Neural progenitor cell (in vitro differentiated cells): ENCODE data around the gene BPIFB6. TPM values are rescaled to one million over a fixed set of nuclear protein-coding genes. Genes with fewer than 3 reads are reported as not detected.

Source experiments
- DNase-seq: peaks from one replicate; pipeline ENCODE4 v3.0.0-alpha.2; 2016; ENCODE audit warnings: low spot score
- H2AFZ ChIP-seq: fragments of 200-600 bp; sonication (generic); replicated peaks from 2 replicates; pipeline ENCODE4 v1.6.1; 2016; ENCODE audit warnings: antibody characterized with exemption
- H3F3A ChIP-seq: fragments of 200-600 bp; sonication (generic); 2 replicates; pipeline ENCODE4 v1.6.1; 2016; ENCODE audit warnings: antibody characterized with exemption, low read depth
- H3K27ac ChIP-seq: fragments of 200-600 bp; sonication (generic); 2 replicates; pipeline ENCODE4 v1.5.1; 2016; ENCODE audit warnings: mild to moderate bottlenecking
- H3K27me3 ChIP-seq: fragments of 200-600 bp; sonication (generic); 2 replicates; pipeline ENCODE4 v1.6.1; 2016; ENCODE audit warnings: mild to moderate bottlenecking, moderate library complexity
- H3K36me3 ChIP-seq: fragments of 200-600 bp; sonication (generic); 2 replicates; pipeline ENCODE4 v1.5.1; 2016
- H3K4me1 ChIP-seq: fragments of 200-600 bp; sonication (generic); 2 replicates; pipeline ENCODE4 v1.6.1; 2016; ENCODE audit warnings: mixed run types
- H3K4me2 ChIP-seq: fragments of 200-600 bp; sonication (generic); 2 replicates; pipeline ENCODE4 v1.6.1; 2016
- H3K4me3 ChIP-seq: fragments of 200-600 bp; sonication (generic); 2 replicates; pipeline ENCODE4 v1.5.1; 2016
- H3K79me2 ChIP-seq: fragments of 200-600 bp; sonication (generic); 2 replicates; pipeline ENCODE4 v1.6.1; 2016; ENCODE audit warnings: low read depth
- H3K9ac ChIP-seq: fragments of 200-600 bp; sonication (generic); 2 replicates; pipeline ENCODE4 v1.6.1; 2016
- H3K9me3 ChIP-seq: fragments of 200-600 bp; sonication (generic); 2 replicates; pipeline ENCODE4 v1.5.1; 2016; ENCODE audit warnings: low read depth
- H4K20me1 ChIP-seq: fragments of 200-600 bp; sonication (generic); 2 replicates; pipeline ENCODE4 v1.6.1; 2016; ENCODE audit warnings: low read depth
- H3K27ac Mint-ChIP-seq: 3 replicates; pipeline ENCODE4 v1.8.0; 2021; ENCODE audit warnings: mixed read lengths
- H3K27me3 Mint-ChIP-seq: 2 replicates; pipeline ENCODE4 v1.8.0; 2022; ENCODE audit warnings: low read depth, mild to moderate bottlenecking, inconsistent platforms, moderate library complexity, mixed read lengths; ENCODE audit not compliant: insufficient read depth
- H3K36me3 Mint-ChIP-seq: 3 replicates; pipeline ENCODE4 v1.8.0; 2021; ENCODE audit warnings: mixed read lengths
- H3K4me1 Mint-ChIP-seq: 3 replicates; pipeline ENCODE4 v1.8.0; 2021; ENCODE audit warnings: mixed read lengths
- H3K4me3 Mint-ChIP-seq: 3 replicates; pipeline ENCODE4 v1.8.0; 2021; ENCODE audit warnings: mild to moderate bottlenecking, moderate library complexity, mixed read lengths
- H3K9me3 Mint-ChIP-seq: 3 replicates; pipeline ENCODE4 v1.8.0; 2020; ENCODE audit warnings: mixed read lengths
- EZH2 ChIP-seq: fragments of 200-600 bp; sonication (generic); IDR thresholded peaks from 2 replicates; pipeline ENCODE4 v1.6.1; 2017; ENCODE audit warnings: antibody characterized with exemption, mild to moderate bottlenecking, moderate library complexity
- EZH2phosphoT487 ChIP-seq: fragments of 200-600 bp; sonication (generic); IDR thresholded peaks from 2 replicates; pipeline ENCODE4 v1.6.1; 2017; ENCODE audit warnings: antibody characterized with exemption
- total RNA-seq: library from RNA; depleted of rRNA; stranded (reverse); fragments of >200 nt; gene quantifications from 2 replicates; pipeline ENCODE4 v1.2.3, GENCODE V29; 2015; ENCODE audit warnings: low replicate concordance
- TF ChIP-seq, protein P1 (sequence below): fragments of 200-600 bp; sonication (generic); IDR thresholded peaks from 2 replicates; pipeline ENCODE4 v1.5.1; 2017; ENCODE audit warnings: antibody characterized with exemption, mild to moderate bottlenecking

The BPIFB6 gene
- total RNA-seq, 1 donor from 2014 or later = not detected

DNA sequence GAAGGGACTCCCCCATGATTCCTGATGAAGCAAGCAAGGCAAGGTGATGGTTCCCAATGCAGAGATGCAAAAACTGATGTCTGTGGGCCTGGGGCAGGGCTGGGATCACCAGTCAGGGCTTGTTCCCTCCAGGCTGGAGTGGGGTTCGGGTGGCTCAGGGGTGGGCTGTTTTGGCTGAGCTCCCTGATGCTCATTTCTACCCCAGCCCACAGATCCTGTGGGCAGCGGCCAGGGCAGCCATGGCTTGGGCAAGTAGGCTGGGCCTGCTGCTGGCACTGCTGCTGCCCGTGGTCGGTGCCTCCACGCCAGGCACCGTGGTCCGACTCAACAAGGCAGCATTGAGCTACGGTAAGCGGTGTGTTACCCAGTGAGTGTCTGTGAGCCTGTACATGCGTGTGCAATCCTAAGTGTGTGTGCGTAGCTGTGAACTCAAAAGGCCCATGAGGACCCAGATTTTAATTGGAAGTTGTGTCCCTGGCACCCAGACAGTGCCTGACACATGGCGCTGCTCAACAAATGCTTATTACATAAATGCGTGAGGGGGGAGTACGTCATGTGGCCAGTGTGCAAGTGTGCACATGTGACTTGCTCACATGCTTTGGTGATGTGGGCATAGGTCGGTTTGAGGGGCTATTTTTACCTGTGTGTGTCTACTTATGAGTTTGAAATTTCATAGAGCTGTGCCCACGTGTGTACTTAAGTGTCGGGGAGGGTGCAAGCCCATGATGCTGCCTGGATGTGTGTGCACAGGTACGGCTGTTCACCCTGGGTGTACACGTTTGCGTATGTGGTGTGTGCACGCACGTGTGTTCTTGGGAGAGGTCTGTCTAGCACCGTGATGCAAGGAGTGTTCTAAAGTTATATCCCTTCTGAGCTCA is 22.9 kb upstream of the BPIFB6 start:
- Mint-ChIP-seq H3K9me3 (peaks cover 2% of the 10 kb centered on the region), H3K4me3 (no peak overlapping the region)

GRCh38 chr20:33009214-33010132 is 22.0 kb upstream of the BPIFB6 start:
- Histone ChIP-seq H2AFZ (no peak overlapping the region), H3K9me3 (no peaks in the 10 kb centered on the region), H4K20me1 (no peaks in the 10 kb centered on the region), H3K27ac (no peak overlapping the region), H3K36me3 (no peaks in the 10 kb centered on the region), H3K27me3 (no peaks in the 10 kb centered on the region), H3K9ac (no peak overlapping the region), H3K79me2 (no peaks in the 10 kb centered on the region), H3K4me3 (no peak overlapping the region), H3K4me2 (no peak overlapping the region), H3K4me1 (no peaks in the 10 kb centered on the region), H3F3A (no peaks in the 10 kb centered on the region)
- DNase-seq = no peak
- Mint-ChIP-seq H3K4me1 (peaks cover 31% of the 10 kb centered on the region), H3K9me3 (peaks cover 2% of the 10 kb centered on the region), H3K36me3 (no peaks in the 10 kb centered on the region), H3K27ac (peak overlapping the region; percentile 61), H3K4me3 (peak overlapping the region; percentile 41), H3K27me3 (peaks cover 18% of the 10 kb centered on the region)
- TF ChIP-seq EZH2phosphoT487 (no peak), EZH2 (no peak)
- TF ChIP-seq, protein P1, sequence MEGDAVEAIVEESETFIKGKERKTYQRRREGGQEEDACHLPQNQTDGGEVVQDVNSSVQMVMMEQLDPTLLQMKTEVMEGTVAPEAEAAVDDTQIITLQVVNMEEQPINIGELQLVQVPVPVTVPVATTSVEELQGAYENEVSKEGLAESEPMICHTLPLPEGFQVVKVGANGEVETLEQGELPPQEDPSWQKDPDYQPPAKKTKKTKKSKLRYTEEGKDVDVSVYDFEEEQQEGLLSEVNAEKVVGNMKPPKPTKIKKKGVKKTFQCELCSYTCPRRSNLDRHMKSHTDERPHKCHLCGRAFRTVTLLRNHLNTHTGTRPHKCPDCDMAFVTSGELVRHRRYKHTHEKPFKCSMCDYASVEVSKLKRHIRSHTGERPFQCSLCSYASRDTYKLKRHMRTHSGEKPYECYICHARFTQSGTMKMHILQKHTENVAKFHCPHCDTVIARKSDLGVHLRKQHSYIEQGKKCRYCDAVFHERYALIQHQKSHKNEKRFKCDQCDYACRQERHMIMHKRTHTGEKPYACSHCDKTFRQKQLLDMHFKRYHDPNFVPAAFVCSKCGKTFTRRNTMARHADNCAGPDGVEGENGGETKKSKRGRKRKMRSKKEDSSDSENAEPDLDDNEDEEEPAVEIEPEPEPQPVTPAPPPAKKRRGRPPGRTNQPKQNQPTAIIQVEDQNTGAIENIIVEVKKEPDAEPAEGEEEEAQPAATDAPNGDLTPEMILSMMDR = no peak

More for the DNA sequence above, 22.9 kb upstream of the BPIFB6 start:
- Histone ChIP-seq H3K79me2 (no peaks in the 10 kb centered on the region), H3F3A (no peaks in the 10 kb centered on the region), H3K27ac (no peak overlapping the region), H4K20me1 (no peaks in the 10 kb centered on the region), H3K9me3 (no peaks in the 10 kb centered on the region), H3K4me3 (no peak overlapping the region), H3K9ac (no peak overlapping the region), H2AFZ (no peak overlapping the region), H3K27me3 (no peaks in the 10 kb centered on the region), H3K4me1 (no peaks in the 10 kb centered on the region), H3K36me3 (no peaks in the 10 kb centered on the region), H3K4me2 (no peak overlapping the region)
- peak overlapping the region; percentile 61 for H3K27ac Mint-ChIP-seq
- TF ChIP-seq EZH2phosphoT487 (no peak), EZH2 (no peak)
- TF ChIP-seq, protein P1 = no peak
- H3K4me1 Mint-ChIP-seq = peaks cover 29% of the 10 kb centered on the region
- no peak for DNase-seq
- peaks cover 18% of the 10 kb centered on the region for H3K27me3 Mint-ChIP-seq
- no peaks in the 10 kb centered on the region for H3K36me3 Mint-ChIP-seq

DNA sequence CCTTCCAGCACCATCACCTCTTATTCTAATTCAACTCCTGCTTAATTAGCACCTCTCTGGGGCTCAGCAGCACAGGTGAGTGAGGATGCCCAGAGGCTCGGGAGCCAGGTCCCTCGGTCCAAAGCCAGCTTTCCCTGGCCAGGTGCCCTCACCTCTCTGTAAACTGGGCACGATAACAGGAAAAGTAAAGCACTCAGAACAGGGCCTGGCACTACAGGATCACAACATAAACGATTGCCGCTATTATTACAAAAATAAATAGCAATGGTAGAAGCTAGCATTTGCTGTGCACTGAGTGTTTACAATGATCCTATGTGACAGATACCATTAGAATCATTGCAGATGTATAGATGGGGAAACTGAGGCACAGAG is 21.3 kb upstream of the BPIFB6 start:
- Mint-ChIP-seq H3K27me3 (peaks cover 21% of the 10 kb centered on the region), H3K4me1 (peaks cover 36% of the 10 kb centered on the region), H3K36me3 (no peaks in the 10 kb centered on the region), H3K27ac (peak overlapping the region; percentile 53), H3K9me3 (peaks cover 2% of the 10 kb centered on the region), H3K4me3 (no peak overlapping the region)
- Histone ChIP-seq H3K27me3 (no peaks in the 10 kb centered on the region), H3K79me2 (no peaks in the 10 kb centered on the region), H4K20me1 (no peaks in the 10 kb centered on the region), H3K36me3 (no peaks in the 10 kb centered on the region), H3K4me3 (no peak overlapping the region), H3K4me2 (no peak overlapping the region), H2AFZ (no peak overlapping the region), H3K4me1 (no peaks in the 10 kb centered on the region), H3K9me3 (no peaks in the 10 kb centered on the region), H3K9ac (no peak overlapping the region), H3F3A (no peaks in the 10 kb centered on the region), H3K27ac (no peak overlapping the region)
- TF ChIP-seq, protein P1 = no peak
- TF ChIP-seq EZH2phosphoT487 (no peak), EZH2 (no peak)
- no peak for DNase-seq
